Measurements from ENCODE around the gene CTNND2. TPM values are rescaled to one million over a fixed set of nuclear protein-coding genes. Genes with fewer than 3 reads are reported as not detected.

CTNND2 gene
- total RNA-seq, 1 donor from 2014 or later, result 0.29 TPM

DNA sequence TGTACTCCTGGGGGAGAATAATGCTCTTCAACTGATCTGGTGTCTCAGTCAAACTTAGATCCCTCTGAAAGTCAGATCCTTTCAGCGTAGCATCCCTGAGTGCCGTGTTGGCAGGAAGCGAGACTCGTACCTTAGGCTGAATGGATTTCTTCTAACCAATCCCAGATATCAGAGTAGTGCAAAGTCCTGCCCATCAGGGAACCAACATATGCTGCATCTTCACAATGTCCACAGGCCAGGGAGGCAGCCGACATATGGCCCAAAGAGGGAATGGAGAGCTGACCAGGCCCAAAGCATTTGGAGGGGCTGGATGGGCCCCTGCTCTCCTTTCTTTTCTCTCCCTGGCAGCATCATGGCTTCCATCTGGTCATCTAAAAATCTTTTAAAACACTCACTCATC, 646.2 kb downstream of the CTNND2 start:
- H3K27me3 ChIP-seq (ENCODE audit: control insufficient read depth, insufficient read depth, low read length), result no peaks in the 10 kb centered on the region
- no peak for TF ChIP-seq CTCF (IDR thresholded peaks at IDR 0.05; ENCODE audit: insufficient read depth, low read length, poor library complexity, severe bottlenecking)

DNA sequence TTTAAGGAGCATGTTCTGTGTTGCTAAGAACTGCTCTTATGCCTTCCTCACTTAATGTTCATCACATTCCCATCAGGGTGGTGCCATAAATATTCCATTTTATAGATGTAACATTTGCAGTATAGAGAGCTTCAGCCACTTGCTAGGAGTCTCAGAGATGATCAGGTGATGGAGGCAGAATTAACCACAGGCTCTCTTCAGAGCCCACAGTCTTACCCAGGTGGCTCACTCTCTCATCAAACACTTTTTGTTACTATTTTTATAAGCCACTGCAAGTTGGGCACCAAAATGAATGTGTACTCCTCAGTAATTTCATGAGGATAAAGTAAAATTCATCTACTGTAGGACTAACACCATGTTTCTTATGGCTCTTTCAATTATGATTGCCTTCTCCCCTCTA, 651.7 kb downstream of the CTNND2 start:
- no peak for DNase-seq (ENCODE audit: low read depth)
- Histone ChIP-seq H3K36me3 (ENCODE audit: control insufficient read depth, insufficient read depth, low read length) (no peaks in the 10 kb centered on the region), H3K4me3 (ENCODE audit: low read depth, low read length) (no peak overlapping the region), H3K27me3 (ENCODE audit: control insufficient read depth, insufficient read depth, low read length) (no peaks in the 10 kb centered on the region)
- TF ChIP-seq CTCF (IDR thresholded peaks at IDR 0.05; ENCODE audit: insufficient read depth, low read length, poor library complexity, severe bottlenecking), result no peak

More for the DNA sequence above, 646.2 kb downstream of the CTNND2 start:
- no peaks in the 10 kb centered on the region for H3K36me3 ChIP-seq (ENCODE audit: control insufficient read depth, insufficient read depth, low read length)
- no peak overlapping the region for H3K4me3 ChIP-seq (ENCODE audit: low read depth, low read length)
- no peak for DNase-seq (ENCODE audit: low read depth)

GRCh38 chr5:11252075-11252474, 652.2 kb downstream of the CTNND2 start:
- no peaks in the 10 kb centered on the region for H3K36me3 ChIP-seq (ENCODE audit: control insufficient read depth, insufficient read depth, low read length)
- no peak for DNase-seq (ENCODE audit: low read depth)
- no peak overlapping the region for H3K4me3 ChIP-seq (ENCODE audit: low read depth, low read length)
- TF ChIP-seq CTCF (IDR thresholded peaks at IDR 0.05; ENCODE audit: insufficient read depth, low read length, poor library complexity, severe bottlenecking), result no peak
- H3K27me3 ChIP-seq (ENCODE audit: control insufficient read depth, insufficient read depth, low read length), result no peaks in the 10 kb centered on the region

- DNase-seq (ENCODE audit: low read depth), result peak; percentile 34
- TF ChIP-seq CTCF (IDR thresholded peaks at IDR 0.05; ENCODE audit: insufficient read depth, low read length, poor library complexity, severe bottlenecking), result no peak
- Histone ChIP-seq H3K4me3 (ENCODE audit: low read depth, low read length) (no peak overlapping the region), H3K36me3 (ENCODE audit: control insufficient read depth, insufficient read depth, low read length) (no peaks in the 10 kb centered on the region), H3K27me3 (ENCODE audit: control insufficient read depth, insufficient read depth, low read length) (no peaks in the 10 kb centered on the region)
Measured at GRCh38 chr5:11251247-11251646, 653.0 kb downstream of the CTNND2 start.

DNA sequence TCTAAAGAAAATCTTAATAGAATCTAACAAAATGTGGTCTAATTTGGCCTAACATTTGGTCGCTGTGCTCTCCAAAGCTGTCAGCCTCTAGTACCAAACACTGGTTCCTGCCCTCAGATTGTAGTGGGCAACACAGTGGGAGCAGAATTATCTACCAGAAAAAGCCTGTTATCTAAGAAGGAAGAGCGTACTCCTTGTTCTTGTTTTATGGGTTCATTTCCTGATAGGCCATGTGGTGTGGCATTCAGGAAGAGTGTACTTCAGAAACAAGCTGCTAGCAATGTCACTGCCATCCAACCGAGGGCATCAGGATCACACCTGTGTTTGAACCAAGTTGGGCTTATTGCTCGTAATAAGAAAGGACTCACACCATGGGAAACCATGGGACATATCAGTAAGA, 655.3 kb downstream of the CTNND2 start:
- no peak for DNase-seq (ENCODE audit: low read depth)
- no peaks in the 10 kb centered on the region for H3K27me3 ChIP-seq (ENCODE audit: control insufficient read depth, insufficient read depth, low read length)
- H3K36me3 ChIP-seq (ENCODE audit: control insufficient read depth, insufficient read depth, low read length), result no peaks in the 10 kb centered on the region
- H3K4me3 ChIP-seq (ENCODE audit: low read depth, low read length), result no peak overlapping the region
- TF ChIP-seq CTCF (IDR thresholded peaks at IDR 0.05; ENCODE audit: insufficient read depth, low read length, poor library complexity, severe bottlenecking), result no peak

DNA sequence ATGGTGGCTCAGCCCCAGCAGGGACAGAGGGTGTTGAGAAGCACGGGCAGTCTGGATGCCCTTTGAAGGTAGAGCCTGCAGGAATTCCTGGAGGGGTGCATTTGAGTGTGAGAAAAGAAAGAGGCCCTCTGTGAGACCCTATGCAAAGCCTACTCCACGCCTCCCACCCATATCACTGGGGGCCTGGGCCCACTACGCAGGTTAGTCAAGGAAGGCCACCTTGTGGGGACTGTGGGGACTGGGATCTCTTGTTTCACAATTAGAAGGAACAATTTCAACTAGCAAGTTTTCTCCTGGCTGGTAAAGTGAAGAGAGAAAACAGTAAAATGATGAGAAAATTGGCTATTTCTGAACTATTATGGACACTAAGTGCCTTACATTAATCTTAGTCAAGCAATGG, 657.0 kb downstream of the CTNND2 start:
- no peak for DNase-seq (ENCODE audit: low read depth)
- Histone ChIP-seq H3K27me3 (ENCODE audit: control insufficient read depth, insufficient read depth, low read length) (no peaks in the 10 kb centered on the region), H3K4me3 (ENCODE audit: low read depth, low read length) (no peak overlapping the region), H3K36me3 (ENCODE audit: control insufficient read depth, insufficient read depth, low read length) (no peaks in the 10 kb centered on the region)
- no peak for TF ChIP-seq CTCF (IDR thresholded peaks at IDR 0.05; ENCODE audit: insufficient read depth, low read length, poor library complexity, severe bottlenecking)
